Lower lobe of right lung (tissue), 2 donors: ENCODE data around the gene PIP5K1B. TPM values are rescaled to one million over a fixed set of nuclear protein-coding genes. Genes with fewer than 3 reads are reported as not detected.

Source experiments
- ATAC-seq, 2 donors: fragments of 200-7000 bp; cut with Tn5 transposase; one replicate each; pipeline ENCODE4 v1.9.1; 2020 to 2022; ENCODE audit warnings: mild to moderate bottlenecking in 2 of 2, moderate library complexity in 2 of 2
- DNase-seq: peaks from one replicate; pipeline ENCODE4 v3.0.0-alpha.2; 2020
- H3K27ac ChIP-seq: fragments of 200-600 bp; one replicate; pipeline ENCODE4 v1.8.0; 2022
- H3K27me3 ChIP-seq: fragments of 200-600 bp; one replicate; pipeline ENCODE4 v1.8.0; 2022; ENCODE audit warnings: low read depth
- H3K36me3 ChIP-seq: fragments of 200-600 bp; one replicate; pipeline ENCODE4 v1.8.0; 2022; ENCODE audit warnings: mild to moderate bottlenecking
- H3K4me1 ChIP-seq: fragments of 200-600 bp; one replicate; pipeline ENCODE4 v1.8.0; 2022
- H3K4me3 ChIP-seq: fragments of 200-600 bp; one replicate; pipeline ENCODE4 v1.8.0; 2022; ENCODE audit warnings: mild to moderate bottlenecking
- H3K9me3 ChIP-seq: fragments of 200-600 bp; one replicate; pipeline ENCODE4 v1.8.0; 2022
- intact Hi-C: fragments of 100-400 bp; cut with DNase I; formaldehyde crosslinking; loops from one replicate; pipeline ENCODE4 v1.11.0; 2022
- total RNA-seq: library from RNA; stranded (reverse); fragmentation: NEBNext Ultra II Directional; extraction: Animal tissue kit (Norgen Biotek cat#: 25700); gene quantifications from one replicate; pipeline ENCODE4 v1.2.1, GENCODE V29; 2021
- TF ChIP-seq, protein P1 (sequence below): fragments of 200-600 bp; IDR thresholded peaks from one replicate; pipeline ENCODE4 v1.8.0; 2022; ENCODE audit warnings: antibody characterized with exemption, mild to moderate bottlenecking
- donor health status: DM: no; HTN: yes; CAD: no; lungs with severe emphysema.

Gene PIP5K1B
- total RNA-seq, 1 donor from 2014 or later, result 35.9 TPM

DNA sequence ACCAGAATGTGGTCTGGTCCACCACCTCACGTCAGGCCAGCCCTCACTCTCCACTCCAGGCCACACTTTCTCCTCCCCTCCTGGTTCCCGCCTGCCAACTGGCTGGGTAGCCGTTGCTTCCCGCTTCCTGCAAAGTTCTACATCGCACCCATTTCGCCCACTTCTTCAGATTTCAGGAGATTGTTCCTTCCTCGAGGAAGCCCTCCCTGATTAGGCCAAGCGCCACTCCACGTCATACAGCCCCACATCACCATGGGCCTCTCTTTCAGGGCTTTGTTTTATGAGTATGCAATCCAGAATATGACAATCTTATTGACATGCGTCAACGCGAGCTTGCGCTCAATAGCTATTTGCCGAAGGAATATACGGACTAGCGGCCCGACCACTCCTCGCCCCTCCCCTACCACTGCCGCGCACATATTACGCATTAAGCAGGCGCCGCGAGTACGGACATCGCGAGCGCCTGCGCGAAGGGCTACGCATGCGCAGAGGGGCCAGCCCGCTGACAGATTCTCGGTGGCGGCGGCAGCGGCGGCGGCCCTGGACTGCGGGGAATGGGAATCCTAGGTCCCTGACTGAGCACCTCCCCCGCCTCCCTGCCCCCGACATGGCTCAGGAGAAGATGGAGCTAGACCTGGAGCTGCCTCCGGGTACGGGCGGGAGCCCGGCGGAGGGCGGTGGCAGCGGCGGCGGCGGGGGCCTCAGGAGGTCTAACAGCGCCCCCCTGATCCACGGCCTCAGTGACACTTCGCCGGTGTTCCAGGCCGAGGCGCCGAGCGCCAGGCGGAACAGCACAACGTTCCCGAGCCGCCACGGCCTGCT, 74.7 kb downstream of the PIP5K1B start:
- Histone ChIP-seq H3K27ac (peak overlapping the region; percentile 94), H3K36me3 (no peaks in the 10 kb centered on the region), H3K4me3 (peak overlapping the region; percentile 84), H3K4me1 (peaks cover 54% of the 10 kb centered on the region), H3K27me3 (no peaks in the 10 kb centered on the region), H3K9me3 (no peaks in the 10 kb centered on the region)
- intact Hi-C loops, result no loop called here
- DNase-seq (peak; percentile 96), ATAC-seq (peak; percentile 97 to 99)
- TF ChIP-seq, protein P1, sequence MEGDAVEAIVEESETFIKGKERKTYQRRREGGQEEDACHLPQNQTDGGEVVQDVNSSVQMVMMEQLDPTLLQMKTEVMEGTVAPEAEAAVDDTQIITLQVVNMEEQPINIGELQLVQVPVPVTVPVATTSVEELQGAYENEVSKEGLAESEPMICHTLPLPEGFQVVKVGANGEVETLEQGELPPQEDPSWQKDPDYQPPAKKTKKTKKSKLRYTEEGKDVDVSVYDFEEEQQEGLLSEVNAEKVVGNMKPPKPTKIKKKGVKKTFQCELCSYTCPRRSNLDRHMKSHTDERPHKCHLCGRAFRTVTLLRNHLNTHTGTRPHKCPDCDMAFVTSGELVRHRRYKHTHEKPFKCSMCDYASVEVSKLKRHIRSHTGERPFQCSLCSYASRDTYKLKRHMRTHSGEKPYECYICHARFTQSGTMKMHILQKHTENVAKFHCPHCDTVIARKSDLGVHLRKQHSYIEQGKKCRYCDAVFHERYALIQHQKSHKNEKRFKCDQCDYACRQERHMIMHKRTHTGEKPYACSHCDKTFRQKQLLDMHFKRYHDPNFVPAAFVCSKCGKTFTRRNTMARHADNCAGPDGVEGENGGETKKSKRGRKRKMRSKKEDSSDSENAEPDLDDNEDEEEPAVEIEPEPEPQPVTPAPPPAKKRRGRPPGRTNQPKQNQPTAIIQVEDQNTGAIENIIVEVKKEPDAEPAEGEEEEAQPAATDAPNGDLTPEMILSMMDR, result peak; percentile 48

DNA sequence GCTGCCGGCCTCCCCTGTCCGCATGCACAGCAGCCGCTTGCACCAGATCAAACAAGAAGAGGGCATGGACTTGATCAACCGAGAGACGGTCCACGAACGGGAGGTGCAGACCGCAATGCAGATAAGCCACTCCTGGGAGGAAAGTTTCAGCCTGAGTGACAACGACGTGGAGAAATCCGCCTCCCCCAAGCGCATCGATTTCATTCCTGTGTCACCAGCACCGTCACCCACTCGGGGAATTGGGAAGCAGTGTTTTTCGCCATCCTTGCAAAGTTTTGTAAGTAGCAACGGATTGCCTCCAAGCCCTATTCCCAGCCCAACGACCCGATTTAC, 75.3 kb downstream of the PIP5K1B start:
- intact Hi-C loops, result no loop called here

DNA sequence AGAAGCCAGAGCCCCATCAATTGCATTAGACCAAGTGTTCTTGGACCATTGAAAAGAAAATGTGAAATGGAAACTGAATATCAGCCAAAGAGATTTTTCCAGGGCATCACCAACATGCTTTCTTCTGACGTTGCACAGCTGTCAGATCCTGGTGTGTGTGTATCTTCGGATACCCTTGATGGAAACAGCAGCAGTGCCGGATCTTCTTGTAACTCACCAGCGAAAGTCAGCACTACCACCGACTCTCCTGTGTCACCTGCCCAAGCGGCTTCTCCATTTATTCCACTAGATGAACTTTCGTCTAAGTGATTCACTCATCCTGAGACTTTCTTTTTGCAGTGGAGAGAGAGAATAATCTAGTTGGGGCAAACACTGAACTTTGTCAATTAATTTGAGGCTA, 75.7 kb downstream of the PIP5K1B start:
- intact Hi-C loops, result no loop called here
- H3K4me1 ChIP-seq, result peaks cover 62% of the 10 kb centered on the region
- DNase-seq, result no peak
- no peaks in the 10 kb centered on the region for H3K27me3 ChIP-seq
- no peak for ATAC-seq
- H3K4me3 ChIP-seq, result peak overlapping the region; percentile 84
- no peaks in the 10 kb centered on the region for H3K9me3 ChIP-seq
- H3K27ac ChIP-seq, result peak overlapping the region; percentile 94
- H3K36me3 ChIP-seq, result no peaks in the 10 kb centered on the region
- TF ChIP-seq, protein P1, result no peak

More for the DNA sequence above, 75.3 kb downstream of the PIP5K1B start:
- no peaks in the 10 kb centered on the region for H3K36me3 ChIP-seq
- H3K4me3 ChIP-seq, result peak overlapping the region; percentile 84
- TF ChIP-seq, protein P1, result no peak
- H3K4me1 ChIP-seq, result peaks cover 60% of the 10 kb centered on the region
- H3K27me3 ChIP-seq, result no peaks in the 10 kb centered on the region
- ATAC-seq, result no peak
- no peak for DNase-seq
- H3K27ac ChIP-seq, result peak overlapping the region; percentile 94
- H3K9me3 ChIP-seq, result no peaks in the 10 kb centered on the region

DNA sequence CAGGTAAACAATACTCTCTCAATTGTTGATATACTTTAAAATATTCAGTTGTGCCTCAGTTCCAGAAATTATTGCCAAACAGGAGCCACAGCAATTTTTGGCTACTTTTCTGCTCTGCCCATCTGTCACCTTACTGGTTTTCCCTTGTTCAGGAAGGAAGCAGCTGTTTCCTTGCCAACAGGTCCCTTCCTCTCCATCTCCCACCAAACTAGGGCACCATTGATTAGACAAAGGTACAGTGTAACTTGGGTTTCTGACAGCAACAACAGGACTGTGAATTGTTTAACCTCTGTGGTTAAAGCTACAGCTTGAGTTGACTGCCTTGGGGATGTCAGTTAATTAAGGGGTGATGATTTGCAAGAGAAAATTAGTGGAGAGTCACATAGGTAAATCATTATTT, 76.9 kb downstream of the PIP5K1B start:
- peak overlapping the region; percentile 84 for H3K4me3 ChIP-seq
- H3K36me3 ChIP-seq, result peaks cover 6% of the 10 kb centered on the region
- H3K27me3 ChIP-seq, result no peaks in the 10 kb centered on the region
- peaks cover 62% of the 10 kb centered on the region for H3K4me1 ChIP-seq
- ATAC-seq, result no peak
- DNase-seq, result no peak
- TF ChIP-seq, protein P1, result no peak
- H3K27ac ChIP-seq, result no peak overlapping the region
- intact Hi-C loops, result no loop called here
- H3K9me3 ChIP-seq, result no peaks in the 10 kb centered on the region

DNA sequence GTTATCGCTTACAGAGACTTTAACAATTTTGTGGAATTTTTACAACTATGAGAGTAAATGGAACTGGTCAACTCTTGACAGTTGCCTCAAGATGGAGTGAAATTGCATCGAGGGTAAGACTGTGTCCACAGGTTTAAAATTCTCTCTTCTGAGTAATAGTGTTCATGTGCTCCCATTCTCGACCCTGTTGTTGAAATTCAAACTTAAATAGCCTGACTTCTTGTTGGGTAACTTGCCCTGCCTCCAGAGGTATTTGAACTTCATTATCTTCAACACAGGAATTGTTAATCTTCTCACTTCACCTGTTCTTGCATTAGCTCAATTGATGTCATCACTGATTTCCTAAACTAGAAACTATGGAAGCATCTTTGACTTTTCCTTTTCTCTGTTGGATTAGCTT, 77.5 kb downstream of the PIP5K1B start:
- Histone ChIP-seq H3K4me3 (peak overlapping the region; percentile 7), H3K36me3 (peaks cover 6% of the 10 kb centered on the region), H3K27me3 (no peaks in the 10 kb centered on the region), H3K9me3 (no peaks in the 10 kb centered on the region), H3K4me1 (peaks cover 62% of the 10 kb centered on the region), H3K27ac (no peak overlapping the region)
- TF ChIP-seq, protein P1, result no peak
- DNase-seq, result no peak
- intact Hi-C loops, result no loop called here
- ATAC-seq, result no peak
